Kidney epithelial cell (primary cell): Measurements from ENCODE around the gene TEPSIN. TPM values are rescaled to one million over a fixed set of nuclear protein-coding genes. Genes with fewer than 3 reads are reported as not detected.

Experiments
- DNase-seq: peaks from one replicate; pipeline ENCODE4 v3.0.0-alpha.2; 2010; ENCODE audit warnings: low read depth
- H3K27me3 ChIP-seq: 2 replicates; pipeline ENCODE4 v1.6.0; 2011; ENCODE audit warnings: low read length; ENCODE audit not compliant: control insufficient read depth, insufficient read depth
- H3K36me3 ChIP-seq: 2 replicates; pipeline ENCODE4 v1.5.1; 2011; ENCODE audit warnings: low read length; ENCODE audit not compliant: control insufficient read depth, insufficient read depth
- H3K4me3 ChIP-seq: 2 replicates; pipeline ENCODE4 v1.5.1; 2011; ENCODE audit warnings: low read depth, mild to moderate bottlenecking, control low read depth, low read length
- CTCF ChIP-seq: IDR thresholded peaks from 2 replicates; pipeline ENCODE4 v1.5.1; 2011; ENCODE audit warnings: mild to moderate bottlenecking, moderate library complexity, low read length, control low read depth, inconsistent platforms; ENCODE audit not compliant: insufficient read depth, poor library complexity, severe bottlenecking
- total RNA-seq: library from RNA; depleted of rRNA; stranded (reverse); fragments of >200 nt; gene quantifications from 2 replicates; pipeline ENCODE4 v1.2.3, GENCODE V29; 2015

TEPSIN gene
- total RNA-seq: 17.0 and 30.6 TPM in 2 replicates

GRCh38 chr17:81238815-81239713, at the start of gene TEPSIN, which contains the start of gene NDUFAF8:
Gene TEPSIN, minus strand, starts transcription at chr17:81239055. Its CDS starts 22 bp downstream, at chr17:81239033.
Gene NDUFAF8, plus strand, starts transcription at chr17:81239318. Its CDS starts 46 bp downstream, at chr17:81239364.
- no peaks in the 10 kb centered on the region for H3K36me3 ChIP-seq
- TF ChIP-seq CTCF: no peak
- peak within 1 kb of the TSS; percentile 89 for H3K4me3 ChIP-seq
- DNase-seq: peak; percentile 98
- H3K27me3 ChIP-seq: no peaks in the 10 kb centered on the region

- no peak overlapping the region for H3K4me3 ChIP-seq
- no peak for DNase-seq
- no peaks in the 10 kb centered on the region for H3K27me3 ChIP-seq
- no peak for TF ChIP-seq CTCF
- H3K36me3 ChIP-seq: no peaks in the 10 kb centered on the region
Observed at GRCh38 chr17:81287741-81288430, 49.0 kb upstream of the TEPSIN start.

GRCh38 chr17:81287152-81287551, 48.3 kb upstream of the TEPSIN start:
- no peak for TF ChIP-seq CTCF
- no peaks in the 10 kb centered on the region for H3K36me3 ChIP-seq
- H3K4me3 ChIP-seq: no peak overlapping the region
- no peak for DNase-seq
- no peaks in the 10 kb centered on the region for H3K27me3 ChIP-seq

- TF ChIP-seq CTCF: no peak
- Histone ChIP-seq H3K36me3 (no peaks in the 10 kb centered on the region), H3K4me3 (no peak overlapping the region), H3K27me3 (no peaks in the 10 kb centered on the region)
- no peak for DNase-seq
Observed at GRCh38 chr17:81286491-81287145, 47.8 kb upstream of the TEPSIN start.

GRCh38 chr17:81285894-81286293, 47.0 kb upstream of the TEPSIN start:
- TF ChIP-seq CTCF: no peak
- no peak for DNase-seq
- Histone ChIP-seq H3K4me3 (no peak overlapping the region), H3K36me3 (no peaks in the 10 kb centered on the region), H3K27me3 (no peaks in the 10 kb centered on the region)
